RWPE1 (cell line): ENCODE data around the gene RNF19B.
A peak's percentile ranks its signal among the peaks of the same experiment; 100 is the strongest.

Source experiments
- CTCF ChIA-PET: fragments of 350-600 bp; sonication (Branson Sonifier 250); formaldehyde crosslinking; extraction: SDS; loops from one replicate; lab custom pipeline; 2021; lab: Yijun Ruan, JAX
- POLR2A ChIA-PET: fragments of 400-600 bp; formaldehyde crosslinking; extraction: SDS; loops from one replicate; lab custom pipeline; 2020; ENCODE audit warnings: antibody characterized with exemption; ENCODE audit not compliant: low non-redundant PET; lab: Yijun Ruan, JAX
- DNase-seq: peaks from one replicate; pipeline ENCODE4 v3.0.0; 2012; ENCODE audit warnings: low spot score
- H3K27ac ChIP-seq: fragments of 450-650 bp; 2 replicates; pipeline ENCODE4 v1.5.1; 2017
- TF ChIP-seq, protein P1 (sequence below): fragments of 450-650 bp; conservative IDR thresholded peaks from 2 replicates; pipeline ENCODE4 v1.5.1; 2017; ENCODE audit warnings: low read depth, mild to moderate bottlenecking

The RNF19B gene

GRCh38 chr1:32946413-32946812, 18.2 kb downstream of the RNF19B start:
- H3K27ac ChIP-seq = no peak overlapping the region
- no peak for DNase-seq
- POLR2A ChIA-PET = no interaction called here
- CTCF ChIA-PET = interaction anchor here (0.7 kb wide), 1 partner anchor 726 kb away, joined by 4 read pairs; no protein-coding TSS in a partner anchor
- TF ChIP-seq, protein P1, sequence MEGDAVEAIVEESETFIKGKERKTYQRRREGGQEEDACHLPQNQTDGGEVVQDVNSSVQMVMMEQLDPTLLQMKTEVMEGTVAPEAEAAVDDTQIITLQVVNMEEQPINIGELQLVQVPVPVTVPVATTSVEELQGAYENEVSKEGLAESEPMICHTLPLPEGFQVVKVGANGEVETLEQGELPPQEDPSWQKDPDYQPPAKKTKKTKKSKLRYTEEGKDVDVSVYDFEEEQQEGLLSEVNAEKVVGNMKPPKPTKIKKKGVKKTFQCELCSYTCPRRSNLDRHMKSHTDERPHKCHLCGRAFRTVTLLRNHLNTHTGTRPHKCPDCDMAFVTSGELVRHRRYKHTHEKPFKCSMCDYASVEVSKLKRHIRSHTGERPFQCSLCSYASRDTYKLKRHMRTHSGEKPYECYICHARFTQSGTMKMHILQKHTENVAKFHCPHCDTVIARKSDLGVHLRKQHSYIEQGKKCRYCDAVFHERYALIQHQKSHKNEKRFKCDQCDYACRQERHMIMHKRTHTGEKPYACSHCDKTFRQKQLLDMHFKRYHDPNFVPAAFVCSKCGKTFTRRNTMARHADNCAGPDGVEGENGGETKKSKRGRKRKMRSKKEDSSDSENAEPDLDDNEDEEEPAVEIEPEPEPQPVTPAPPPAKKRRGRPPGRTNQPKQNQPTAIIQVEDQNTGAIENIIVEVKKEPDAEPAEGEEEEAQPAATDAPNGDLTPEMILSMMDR = no peak

DNA sequence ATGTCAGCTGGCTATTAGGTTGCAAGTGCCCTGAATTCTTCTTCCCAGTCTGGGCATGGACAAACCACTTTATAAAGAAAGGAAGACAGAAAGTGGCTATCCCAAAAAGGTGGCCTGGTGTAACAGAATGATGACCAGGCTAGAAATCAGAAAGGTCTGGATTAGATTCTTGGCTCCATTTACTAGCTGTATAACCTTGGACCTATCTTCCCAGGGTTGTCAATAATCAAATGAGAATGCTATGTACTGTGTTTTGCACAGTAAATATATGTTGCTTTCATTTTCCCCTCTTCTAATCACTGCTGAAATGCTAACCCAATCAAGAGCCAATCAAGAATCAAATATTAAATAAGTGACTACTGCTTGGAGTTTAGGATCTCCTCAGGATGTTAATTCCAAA, 20.4 kb downstream of the RNF19B start:
- TF ChIP-seq, protein P1 = no peak
- POLR2A ChIA-PET = interaction anchor here (0.7 kb wide), 1 partner anchor 202 kb away, joined by 4 read pairs; no protein-coding TSS in a partner anchor
- CTCF ChIA-PET = interaction anchor here (0.5 to 1.0 kb wide), 3 partner anchors 26 to 62 kb away, joined by 4 to 6 read pairs (median 4); no protein-coding TSS in a partner anchor
- DNase-seq = no peak
- H3K27ac ChIP-seq = no peak overlapping the region

DNA sequence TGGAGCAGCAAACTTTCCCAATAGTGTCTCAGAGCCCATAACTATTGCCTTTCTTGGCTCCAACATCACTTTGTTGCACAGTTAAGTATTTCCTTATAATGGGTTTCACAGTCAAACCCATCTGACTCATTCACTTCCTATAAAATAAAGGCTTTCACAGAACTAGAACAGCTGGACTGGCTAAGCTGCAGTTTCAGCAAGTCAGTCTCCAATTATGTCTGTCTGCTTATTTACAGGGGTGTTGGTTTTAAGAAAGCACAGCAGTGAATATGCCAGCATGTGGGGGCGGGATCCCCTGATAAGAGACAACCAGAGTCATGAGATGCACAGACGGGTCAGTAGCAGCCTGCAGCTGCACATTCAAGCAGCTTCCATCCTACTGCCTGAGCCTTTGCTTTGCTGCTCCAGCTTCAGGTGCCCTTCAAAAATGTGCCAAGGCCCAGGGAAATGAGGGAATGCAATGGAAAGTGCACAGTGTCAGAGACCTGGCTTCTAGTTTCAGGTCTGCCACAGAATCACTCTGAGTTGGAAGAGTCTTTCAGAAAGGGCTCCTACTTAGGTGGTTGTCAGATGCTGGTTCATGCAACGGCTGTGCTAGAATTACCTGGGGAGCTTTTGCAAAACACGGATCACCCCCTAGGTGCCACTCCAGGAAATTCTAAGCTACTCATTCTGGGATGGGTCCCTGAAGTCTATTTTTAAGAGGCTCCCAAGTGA, 24.8 kb downstream of the RNF19B start:
- H3K27ac ChIP-seq = peak overlapping the region; percentile 85
- CTCF ChIA-PET = interaction anchor here (1.0 to 1.2 kb wide), 3 partner anchors 14 to 146 kb away, joined by 3 to 4 read pairs (median 4); no protein-coding TSS in a partner anchor
- TF ChIP-seq, protein P1 = no peak
- POLR2A ChIA-PET = no interaction called here
- DNase-seq = peak; percentile 67

DNA sequence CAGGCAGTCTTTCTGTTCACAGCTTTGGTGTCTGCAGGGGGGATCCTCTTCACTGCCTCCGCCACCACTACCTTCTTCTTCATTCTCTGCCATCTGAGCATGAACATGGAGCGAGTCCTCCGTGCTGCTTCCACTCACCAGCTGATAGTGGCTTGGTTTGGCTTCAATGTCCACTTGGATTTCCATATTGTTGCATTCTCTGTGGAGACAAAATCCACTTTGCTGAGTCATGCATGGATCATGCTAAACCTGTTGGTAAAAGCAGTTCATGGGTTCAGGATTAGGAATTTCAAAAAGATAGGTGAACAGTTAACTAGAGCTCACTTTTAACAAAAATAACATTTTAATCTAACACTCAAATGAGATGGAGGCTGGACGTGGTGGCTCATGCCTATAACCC, 27.5 kb downstream of the RNF19B start:
- DNase-seq = no peak
- TF ChIP-seq, protein P1 = no peak
- peak overlapping the region; percentile 52 for H3K27ac ChIP-seq
- ChIA-PET POLR2A (no interaction called here), CTCF (interaction anchor here (1.0 kb wide), 1 partner anchor 149 kb away, joined by 3 read pairs; no protein-coding TSS in a partner anchor)

- TF ChIP-seq, protein P1 = no peak
- H3K27ac ChIP-seq = peak overlapping the region; percentile 75
- POLR2A ChIA-PET = no interaction called here
- no peak for DNase-seq
- CTCF ChIA-PET = interaction anchor here (0.5 to 2.1 kb wide), 7 partner anchors 8 to 153 kb away, joined by 3 to 8 read pairs (median 4); no protein-coding TSS in a partner anchor
Measured at GRCh38 chr1:32934535-32934934, 30.1 kb downstream of the RNF19B start.

DNA sequence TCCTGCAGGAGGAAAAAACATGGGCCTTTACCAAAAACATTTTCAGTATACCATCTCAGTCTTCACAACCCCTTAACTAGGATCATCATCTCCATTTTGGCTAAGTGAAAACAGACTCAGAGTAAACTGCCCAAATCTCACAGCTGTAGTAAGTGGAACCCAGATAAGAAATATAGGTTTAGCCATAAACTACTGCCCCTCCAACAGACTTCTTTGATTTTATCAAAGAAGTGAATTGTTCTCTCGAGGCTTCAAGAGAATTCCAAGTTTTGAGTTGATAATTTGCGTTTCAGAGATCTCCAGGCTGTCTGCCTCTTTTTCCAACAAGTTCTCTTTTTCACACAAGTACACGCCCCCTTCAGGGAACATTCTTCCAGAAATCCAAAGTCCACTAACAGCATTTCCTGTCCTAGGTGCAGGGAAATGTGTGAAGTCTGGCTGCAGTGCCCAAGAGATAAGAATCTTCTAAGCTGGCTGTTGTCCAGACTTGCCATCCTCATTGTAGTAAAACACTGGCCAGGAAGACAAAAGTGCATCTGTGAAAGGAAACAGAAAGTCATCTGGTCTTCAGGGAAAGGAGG, 30.8 kb downstream of the RNF19B start:
- peak; percentile 21 for DNase-seq
- peak overlapping the region; percentile 75 for H3K27ac ChIP-seq
- TF ChIP-seq, protein P1 = no peak; the same call in none of the 2 replicates
- ChIA-PET POLR2A (no interaction called here), CTCF (interaction anchor here (0.5 to 2.1 kb wide), 15 partner anchors 9 to 154 kb away, joined by 3 to 8 read pairs (median 4); no protein-coding TSS in a partner anchor)
